Right hindlimb (tissue), 1 donor: Measurements from ENCODE around the gene SCRN1.
A peak's percentile ranks its signal among the peaks of the same experiment; 100 is the strongest.
"Not testable (repeated sequence)": the region's sequence is repeated elsewhere in the genome, so short reads cannot be mapped to it uniquely, and the experiment has no call there.

Experiments
- DNase-seq: peaks from one replicate; pipeline ENCODE4 v3.0.0-alpha.2; 2018

SCRN1 gene

GRCh38 chr7:29922921-29923700 lies 66.5 kb downstream of the SCRN1 start:
- no peak for DNase-seq

GRCh38 chr7:29921404-29922010 lies 68.1 kb downstream of the SCRN1 start:
- DNase-seq: peak; percentile 66

- DNase-seq: no peak
Measured at GRCh38 chr7:29920491-29920890, 69.1 kb downstream of the SCRN1 start.

- DNase-seq: no peak
Measured at GRCh38 chr7:29919790-29920189, 69.8 kb downstream of the SCRN1 start.

DNA sequence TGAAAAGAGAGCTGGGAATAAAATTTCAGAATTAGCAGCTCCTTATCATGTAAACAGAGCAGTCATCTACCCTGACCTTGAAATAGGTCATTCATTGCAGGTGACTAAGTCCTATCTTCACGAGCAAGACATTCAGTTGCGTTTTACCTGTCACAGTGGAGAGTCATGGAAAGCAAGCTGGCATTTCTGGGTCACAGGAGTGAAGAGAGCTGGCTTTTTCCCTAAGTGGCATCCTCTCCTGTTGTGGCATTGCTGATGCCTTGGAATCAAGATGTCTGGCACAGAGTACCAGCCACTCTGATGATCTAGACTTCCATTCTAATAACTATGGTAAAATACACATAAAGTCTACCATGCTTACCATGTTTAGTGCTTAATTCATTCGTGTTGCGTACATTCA lies 70.8 kb downstream of the SCRN1 start:
- no peak for DNase-seq

GRCh38 chr7:29917641-29918040 lies 72.0 kb downstream of the SCRN1 start:
- DNase-seq: no peak

DNA sequence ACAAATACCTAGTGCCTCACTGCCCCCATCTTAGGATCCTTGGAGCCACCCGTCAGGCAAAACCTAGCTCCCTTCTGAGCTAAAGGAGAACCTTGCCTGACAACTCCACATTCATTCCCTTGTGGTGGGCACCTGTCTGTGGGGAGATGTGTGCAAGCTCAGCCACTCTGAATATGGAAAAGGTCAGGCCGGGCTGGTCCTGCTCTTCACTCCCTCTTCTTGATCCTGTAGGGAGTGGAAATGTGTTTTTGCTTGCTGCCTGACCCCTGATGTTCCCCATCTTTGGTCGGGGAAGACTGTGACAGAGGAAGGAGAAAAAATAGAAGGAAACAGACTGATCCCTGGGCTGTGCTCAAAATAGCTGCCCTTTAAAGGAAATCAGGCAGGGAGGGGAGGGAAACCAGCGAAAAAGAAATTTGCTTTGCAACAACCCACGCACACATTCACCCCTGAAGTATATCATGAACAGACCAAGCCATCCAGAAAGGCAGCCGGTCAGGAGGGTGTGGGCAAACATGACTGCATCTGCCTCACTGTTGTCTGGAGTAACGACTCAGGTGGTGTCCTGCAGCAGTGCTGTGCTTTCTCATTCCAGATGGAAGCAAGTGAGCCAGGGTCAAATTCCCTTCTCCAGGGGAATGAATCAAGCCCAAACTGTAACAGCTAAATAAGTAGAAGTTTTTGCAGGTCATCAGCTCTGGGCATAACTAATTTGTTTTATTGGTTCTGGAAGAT lies 74.0 kb downstream of the SCRN1 start:
- DNase-seq: peak; percentile 40

- DNase-seq: no peak
Measured at GRCh38 chr7:29914180-29914579, 75.4 kb downstream of the SCRN1 start.

- no peak for DNase-seq
Measured at GRCh38 chr7:29906200-29907022, 83.2 kb downstream of the SCRN1 start.

- no peak for DNase-seq
Measured at GRCh38 chr7:29900745-29901144, 88.9 kb downstream of the SCRN1 start.

GRCh38 chr7:29898301-29898700 lies 91.3 kb downstream of the SCRN1 start:
- no peak for DNase-seq

DNA sequence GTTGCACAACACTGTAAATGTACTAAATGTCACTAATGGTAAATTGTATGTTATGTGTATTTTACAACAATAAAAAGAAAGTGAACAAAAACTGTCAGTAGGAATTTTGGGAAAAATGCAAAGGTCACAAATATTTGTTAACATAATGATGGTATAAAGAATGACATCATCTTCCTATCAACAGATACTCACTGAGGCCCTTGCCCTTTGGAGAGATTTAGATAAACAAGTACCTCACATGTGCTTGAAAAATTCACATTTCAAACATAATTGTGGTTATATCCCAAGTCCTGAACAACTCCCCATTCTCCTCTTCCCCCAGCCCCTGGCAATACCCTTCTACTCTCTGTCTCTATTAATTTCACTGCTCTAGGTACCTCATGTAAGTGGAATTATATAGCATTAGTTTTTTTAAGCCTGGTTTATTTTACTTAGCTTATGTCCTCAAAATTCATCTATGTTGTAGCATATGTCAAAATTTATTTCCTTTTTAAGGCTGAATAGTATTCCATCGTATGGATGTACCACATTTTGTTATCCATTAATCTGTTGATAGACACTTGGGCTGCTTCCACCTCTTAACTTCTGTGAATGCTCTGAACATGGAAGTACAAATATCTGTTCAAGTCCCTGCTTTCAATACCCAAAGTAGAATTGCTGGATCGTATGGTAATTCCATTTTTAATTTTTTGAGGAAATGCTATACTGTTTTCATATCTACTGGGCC lies 92.8 kb downstream of the SCRN1 start:
- DNase-seq: no peak

DNA sequence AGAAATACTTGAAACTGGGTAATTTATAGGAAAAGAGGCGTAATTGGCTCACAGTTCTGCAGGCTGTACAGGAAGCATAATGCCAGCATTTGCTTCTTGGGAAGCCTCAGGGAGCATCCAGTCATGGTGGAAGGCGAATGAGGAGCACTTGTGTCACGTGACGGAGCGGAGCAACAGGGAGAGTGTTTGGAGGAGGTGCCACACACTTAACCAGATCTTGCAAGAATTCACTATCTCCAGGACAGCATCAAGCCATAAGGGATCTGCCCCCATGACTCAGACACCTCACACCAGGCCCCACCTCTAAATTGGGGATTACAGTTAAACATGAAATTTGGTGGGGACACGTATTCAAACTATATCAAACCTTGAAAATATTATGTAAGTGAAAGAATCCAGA lies 94.0 kb downstream of the SCRN1 start:
- DNase-seq: no peak

- no peak for DNase-seq
Measured at GRCh38 chr7:29894256-29894655, 95.3 kb downstream of the SCRN1 start.

DNA sequence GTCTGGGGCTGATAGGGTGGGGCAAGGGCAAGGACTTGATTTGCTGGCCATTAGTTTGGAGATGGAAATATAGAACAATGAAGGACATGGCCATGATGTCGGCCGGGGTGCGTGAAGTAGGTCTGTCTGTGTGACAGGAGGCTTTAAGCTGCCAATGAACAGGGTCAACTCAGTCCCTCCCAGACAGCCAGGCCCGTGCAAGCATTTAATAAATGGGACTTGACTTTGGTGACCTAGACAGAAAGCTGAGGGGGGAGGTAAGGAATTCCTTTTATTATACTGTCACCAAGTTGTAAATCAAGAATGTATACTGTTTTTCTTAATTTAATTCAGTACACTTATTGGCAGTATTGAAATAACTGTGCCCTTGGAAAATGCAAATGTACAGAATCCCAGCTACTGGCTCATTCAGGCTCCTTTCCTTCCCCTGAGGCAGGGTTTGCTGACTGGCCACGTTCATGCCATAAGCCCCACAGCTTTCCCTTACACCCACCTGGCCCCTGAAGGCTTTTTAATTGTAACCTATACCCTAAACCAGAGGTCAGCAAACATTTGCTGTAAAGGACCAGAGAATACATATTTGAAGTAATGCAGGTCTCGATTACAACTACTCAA lies 96.1 kb downstream of the SCRN1 start:
- no peak for DNase-seq

- DNase-seq: no peak
Measured at GRCh38 chr7:29892231-29892630, 97.4 kb downstream of the SCRN1 start.

- no peak for DNase-seq
Measured at GRCh38 chr7:29891766-29892165, 97.8 kb downstream of the SCRN1 start.

DNA sequence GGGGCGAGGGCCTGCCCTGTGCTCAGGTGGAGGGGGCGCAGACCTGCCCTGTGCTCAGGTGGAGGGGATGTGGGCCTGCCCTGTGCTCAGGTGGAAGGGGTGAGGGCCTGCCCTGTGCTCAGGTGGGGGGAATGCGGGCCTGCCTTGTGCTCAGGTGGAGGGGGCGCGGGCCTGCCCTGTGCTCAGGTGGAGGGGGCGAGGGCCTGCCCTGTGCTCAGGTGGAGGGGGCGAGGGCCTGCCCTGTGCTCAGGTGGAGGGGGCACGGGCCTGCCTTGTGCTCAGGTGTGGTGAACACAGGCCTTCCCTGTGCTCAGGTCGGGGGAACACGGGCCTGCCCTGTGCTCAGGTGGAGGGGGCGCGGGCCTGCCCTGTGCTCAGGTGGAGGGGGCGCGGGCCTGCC lies 98.8 kb downstream of the SCRN1 start:
- not testable (repeated sequence) for DNase-seq

GRCh38 chr7:29890251-29890650 lies 99.3 kb downstream of the SCRN1 start:
- no peak for DNase-seq

DNA sequence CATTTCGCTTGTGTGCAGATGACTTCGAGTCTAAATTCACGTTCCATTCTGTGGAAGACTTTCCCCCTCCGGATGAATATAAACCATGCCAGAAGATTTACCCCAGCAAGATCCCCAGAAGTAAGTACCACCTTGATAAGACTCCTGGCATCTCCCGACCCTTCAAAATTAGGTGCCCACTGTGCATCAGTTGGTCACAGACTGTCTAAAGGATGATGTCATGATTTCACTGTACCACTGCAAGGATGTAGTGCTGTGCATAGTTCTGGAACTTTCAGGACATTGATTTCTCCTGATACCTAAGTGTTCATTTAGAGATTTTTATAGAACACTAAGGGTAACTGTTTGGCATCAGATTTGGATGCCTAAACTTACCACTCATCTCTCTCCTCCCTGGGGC lies 100.3 kb downstream of the SCRN1 start:
- DNase-seq: no peak

DNA sequence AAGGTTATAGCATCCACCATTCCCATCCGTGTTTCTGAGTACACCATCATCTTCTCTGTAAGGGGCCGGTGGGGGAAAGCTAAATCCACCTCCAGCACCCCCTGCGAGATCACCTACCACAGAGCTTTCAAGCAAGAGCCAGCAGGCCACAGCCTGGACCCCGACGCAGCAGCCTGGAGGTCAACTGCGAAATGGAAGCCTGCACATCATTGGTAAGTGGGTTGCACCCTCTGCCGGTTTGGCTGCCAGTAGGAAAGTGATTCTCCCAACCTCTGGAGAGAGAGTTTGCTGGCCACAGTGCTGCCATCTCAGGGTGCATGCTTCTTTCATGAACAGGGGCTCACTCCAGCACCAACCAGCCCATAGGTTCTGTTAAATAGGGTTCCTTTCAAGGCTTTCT lies 101.6 kb downstream of the SCRN1 start:
- DNase-seq: no peak

DNA sequence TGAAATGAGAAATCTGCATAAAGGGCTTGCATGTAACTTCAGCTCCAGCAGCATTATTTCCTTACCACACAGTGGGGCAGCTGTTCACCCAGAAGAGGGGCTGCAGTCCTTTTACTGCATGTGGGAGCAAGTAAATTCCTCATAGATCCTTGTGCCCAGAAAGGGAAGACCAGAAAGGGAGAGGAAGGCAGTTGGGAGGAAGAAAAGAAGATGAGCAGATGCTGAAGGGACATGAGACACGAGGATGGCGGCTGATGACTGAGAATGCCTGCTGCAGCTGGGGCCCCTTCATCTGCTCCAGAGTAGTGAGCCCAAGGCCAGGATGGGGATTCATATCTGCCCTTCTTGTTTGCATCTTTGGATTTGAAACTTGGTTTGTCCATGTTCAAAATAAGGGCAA lies 102.8 kb downstream of the SCRN1 start:
- no peak for DNase-seq
